Activated naive CD4-positive, alpha-beta T cell treated with anti-CD3 and anti-CD28 coated beads for 36 hours (primary cell): Measurements from ENCODE around the gene DRGX. TPM values are rescaled to one million over a fixed set of nuclear protein-coding genes. Genes with fewer than 3 reads are reported as not detected.

Source experiments
- CTCF ChIA-PET: fragments of 350-600 bp; sonication (Branson Sonifier 250); formaldehyde crosslinking; loops from one replicate; lab custom pipeline; 2021; ENCODE audit warnings: antibody characterized with exemption; lab: Charles Lee
- DNase-seq: peaks from one replicate; pipeline ENCODE4 v3.0.0-alpha.2; 2020
- H3K27ac Mint-ChIP-seq: one replicate; pipeline ENCODE4 v1.8.0; 2021; ENCODE audit warnings: mild to moderate bottlenecking, mixed read lengths
- H3K27me3 Mint-ChIP-seq: one replicate; pipeline ENCODE4 v1.8.0; 2021; ENCODE audit warnings: low read depth, mixed read lengths
- H3K36me3 Mint-ChIP-seq: one replicate; pipeline ENCODE4 v1.8.0; 2021; ENCODE audit warnings: low read depth, mixed read lengths
- H3K4me1 Mint-ChIP-seq: one replicate; pipeline ENCODE4 v1.8.0; 2021; ENCODE audit warnings: low read depth, mixed read lengths
- H3K4me3 Mint-ChIP-seq: one replicate; pipeline ENCODE4 v1.8.0; 2021; ENCODE audit warnings: mild to moderate bottlenecking, moderate library complexity, mixed read lengths
- H3K9me3 Mint-ChIP-seq: one replicate; pipeline ENCODE4 v1.8.0; 2021; ENCODE audit warnings: mixed read lengths
- intact Hi-C: fragments of 100-400 bp; cut with micrococcal nuclease; formaldehyde crosslinking; loops from one replicate; pipeline ENCODE4 v1.15.1; 2023
- total RNA-seq, 2 experiments: library from RNA; stranded (reverse); gene quantifications; one replicate each; pipeline ENCODE4 v1.2.3, GENCODE V29; 2021

The DRGX gene
- total RNA-seq, 2 experiments from 2014 or later = not detected

DNA sequence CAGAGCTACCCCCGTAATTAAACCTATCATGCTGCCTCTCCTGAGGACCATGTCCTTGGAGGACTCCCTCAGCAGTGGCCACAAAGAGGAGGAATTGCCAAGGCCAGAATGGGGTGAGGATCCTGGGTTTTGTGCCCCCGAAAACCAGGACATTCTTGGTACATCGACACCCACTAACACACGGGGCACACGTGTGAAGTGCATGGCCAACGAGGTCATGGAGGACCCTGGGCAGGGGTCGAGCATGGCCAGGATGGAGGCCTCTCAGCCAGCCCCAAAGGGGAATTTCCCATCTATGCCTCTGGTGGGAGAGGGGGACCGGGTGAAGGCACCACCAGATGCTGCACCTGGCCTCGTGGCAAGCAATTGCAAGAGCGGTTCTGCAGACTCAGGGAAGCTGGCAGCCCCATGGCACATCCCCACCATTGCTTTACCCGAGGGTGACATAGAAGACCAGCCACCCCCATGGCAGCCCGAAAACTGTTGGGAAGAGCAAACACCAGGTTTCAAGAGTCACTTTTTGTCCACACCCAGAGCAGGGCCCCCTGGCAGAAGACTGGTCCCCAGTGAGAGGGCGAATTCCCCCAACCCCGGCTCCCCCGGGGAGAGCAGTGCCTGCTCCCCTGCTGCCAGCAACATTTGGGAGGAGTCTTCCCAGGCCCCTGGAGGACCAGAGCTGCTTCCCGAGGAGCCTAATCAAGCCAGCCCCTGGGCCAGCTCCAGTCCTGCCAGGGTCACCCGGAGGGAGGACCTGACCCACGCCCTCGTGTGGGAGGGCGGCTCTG is 70.6 kb downstream of the DRGX start:
- Mint-ChIP-seq H3K4me1 (no peaks in the 10 kb centered on the region), H3K27ac (no peak overlapping the region), H3K9me3 (no peaks in the 10 kb centered on the region), H3K27me3 (no peaks in the 10 kb centered on the region), H3K36me3 (no peaks in the 10 kb centered on the region), H3K4me3 (no peak overlapping the region)
- no peak for DNase-seq
- intact Hi-C loops = no loop called here
- CTCF ChIA-PET = no interaction called here

DNA sequence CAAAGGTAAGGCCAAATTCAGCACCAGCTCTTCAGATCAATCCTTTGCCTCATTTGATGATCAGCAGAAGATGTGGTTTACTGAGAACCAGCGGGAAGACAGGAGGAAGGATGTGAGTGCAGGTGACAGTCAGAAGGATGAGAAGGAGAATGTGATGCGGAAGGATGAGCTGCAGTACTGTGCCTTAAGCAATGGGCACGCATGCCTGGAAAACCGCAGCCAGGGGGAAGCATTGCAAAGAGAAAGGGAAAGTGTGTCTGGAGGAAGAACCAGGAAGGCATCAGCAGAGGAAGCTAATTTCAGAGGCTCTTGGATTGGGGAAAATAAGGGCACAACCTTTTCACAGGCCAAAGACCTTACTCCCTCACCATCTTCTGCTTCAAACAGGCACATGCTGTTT is 71.2 kb downstream of the DRGX start:
- Mint-ChIP-seq H3K27ac (no peak overlapping the region), H3K36me3 (no peaks in the 10 kb centered on the region), H3K27me3 (no peaks in the 10 kb centered on the region), H3K9me3 (no peaks in the 10 kb centered on the region), H3K4me1 (no peaks in the 10 kb centered on the region), H3K4me3 (no peak overlapping the region)
- CTCF ChIA-PET = no interaction called here
- intact Hi-C loops = no loop called here
- DNase-seq = no peak

DNA sequence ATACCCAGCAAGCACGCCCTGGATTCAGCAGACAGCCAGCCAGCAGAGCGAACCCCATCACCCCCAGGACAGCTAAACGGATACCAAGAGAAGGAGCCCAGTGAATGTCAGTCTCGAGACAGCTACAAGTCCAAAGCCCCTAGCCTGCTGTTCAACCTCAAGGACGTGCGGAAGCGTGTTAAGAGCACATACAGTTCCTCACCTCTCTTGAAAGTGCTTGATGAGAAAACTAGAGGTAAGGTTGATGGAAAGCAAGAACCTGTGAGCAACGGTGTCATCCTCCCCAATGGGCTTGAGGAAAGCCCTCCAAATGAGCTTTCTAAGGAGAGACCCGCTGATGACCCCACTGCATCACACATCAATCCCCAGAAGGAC is 72.0 kb downstream of the DRGX start:
- no peaks in the 10 kb centered on the region for H3K9me3 Mint-ChIP-seq
- no peaks in the 10 kb centered on the region for H3K4me1 Mint-ChIP-seq
- no peaks in the 10 kb centered on the region for H3K27me3 Mint-ChIP-seq
- no peaks in the 10 kb centered on the region for H3K36me3 Mint-ChIP-seq
- CTCF ChIA-PET = no interaction called here
- DNase-seq = no peak
- no peak overlapping the region for H3K4me3 Mint-ChIP-seq
- H3K27ac Mint-ChIP-seq = no peak overlapping the region
- intact Hi-C loops = no loop called here

DNA sequence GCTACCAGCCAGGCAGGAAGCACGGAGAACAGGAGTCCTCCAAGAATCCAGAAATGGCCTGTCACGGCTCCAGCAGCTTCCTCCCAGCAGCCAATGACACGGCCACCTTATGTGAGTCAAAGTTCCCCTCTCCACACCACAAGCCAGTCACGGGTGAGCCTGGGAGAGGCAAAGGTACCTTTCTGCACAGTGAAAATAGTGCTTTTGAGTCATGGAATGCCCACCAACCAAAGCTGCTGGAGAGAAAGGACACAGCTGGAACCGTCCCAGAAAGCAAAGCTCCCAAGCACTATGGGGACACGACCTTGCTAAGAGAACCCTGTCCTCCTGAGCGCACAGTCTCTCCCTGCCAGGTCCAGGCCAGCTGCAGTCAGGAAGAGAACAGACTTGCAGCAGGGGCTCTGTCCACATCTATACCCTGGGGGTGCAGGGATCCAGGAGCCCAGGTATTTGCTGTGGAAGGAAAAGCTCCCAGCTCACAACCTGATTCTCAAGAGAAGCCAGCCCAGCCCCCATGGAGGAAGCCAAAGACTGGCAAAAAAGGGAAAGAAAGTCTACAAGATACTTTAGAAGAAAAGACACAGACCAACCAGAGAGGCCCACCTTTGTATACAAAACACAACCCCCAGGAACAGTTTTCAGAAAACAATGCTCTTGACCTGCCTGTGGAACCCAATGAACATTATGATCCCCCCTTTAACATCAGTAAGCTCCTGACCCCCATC is 72.6 kb downstream of the DRGX start:
- intact Hi-C loops = no loop called here
- H3K9me3 Mint-ChIP-seq = no peaks in the 10 kb centered on the region
- no peak overlapping the region for H3K4me3 Mint-ChIP-seq
- H3K36me3 Mint-ChIP-seq = no peaks in the 10 kb centered on the region
- H3K4me1 Mint-ChIP-seq = no peaks in the 10 kb centered on the region
- H3K27ac Mint-ChIP-seq = no peak overlapping the region
- DNase-seq = no peak
- peaks cover under 1% of the 10 kb centered on the region for H3K27me3 Mint-ChIP-seq
- CTCF ChIA-PET = interaction anchor here (0.6 kb wide), 1 partner anchor 12 kb away, joined by 3 read pairs; no protein-coding TSS in a partner anchor

DNA sequence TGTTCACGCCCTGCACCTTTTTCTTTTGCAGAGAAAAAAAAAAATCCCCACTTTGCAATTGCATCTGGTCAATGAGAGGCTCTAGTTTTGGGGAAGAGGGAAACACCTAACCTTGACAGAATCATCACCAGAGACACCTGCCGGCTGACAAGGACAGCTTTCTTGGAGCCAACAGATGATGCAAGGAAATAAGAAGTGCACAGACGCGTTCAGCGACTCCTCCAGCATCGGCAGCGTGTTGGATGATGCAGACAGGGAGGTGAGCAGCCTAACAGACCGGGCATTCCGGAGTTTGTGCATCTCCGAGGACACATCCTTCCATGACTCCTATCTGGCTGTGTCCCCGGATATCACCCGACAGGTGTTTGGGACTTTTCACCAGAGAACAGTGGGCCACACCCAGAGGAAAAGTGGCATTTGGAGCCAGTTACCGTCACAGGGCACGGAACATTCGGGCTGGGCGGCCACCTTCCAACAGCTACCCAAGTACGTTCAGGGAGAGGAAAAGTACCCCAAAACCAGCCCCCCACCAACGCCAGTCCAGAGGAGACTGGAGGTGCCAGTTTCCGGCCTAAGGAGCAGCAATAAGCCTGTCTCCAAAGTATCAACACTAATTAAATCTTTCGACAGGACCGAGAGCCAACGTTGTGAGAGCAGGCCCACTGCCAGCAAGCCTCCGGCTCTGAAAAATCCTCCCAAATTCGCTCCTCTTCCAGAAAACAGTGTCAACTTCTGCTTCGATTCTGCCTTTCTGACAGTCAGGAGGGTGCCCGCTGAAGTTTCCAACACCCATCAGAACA is 73.3 kb downstream of the DRGX start:
- no peaks in the 10 kb centered on the region for H3K4me1 Mint-ChIP-seq
- H3K36me3 Mint-ChIP-seq = no peaks in the 10 kb centered on the region
- peaks cover 2% of the 10 kb centered on the region for H3K27me3 Mint-ChIP-seq
- no peak overlapping the region for H3K4me3 Mint-ChIP-seq
- no peaks in the 10 kb centered on the region for H3K9me3 Mint-ChIP-seq
- intact Hi-C loops = no loop called here
- CTCF ChIA-PET = interaction anchor here (0.6 kb wide), 1 partner anchor 12 kb away, joined by 3 read pairs; no protein-coding TSS in a partner anchor
- H3K27ac Mint-ChIP-seq = no peak overlapping the region
- no peak for DNase-seq

DNA sequence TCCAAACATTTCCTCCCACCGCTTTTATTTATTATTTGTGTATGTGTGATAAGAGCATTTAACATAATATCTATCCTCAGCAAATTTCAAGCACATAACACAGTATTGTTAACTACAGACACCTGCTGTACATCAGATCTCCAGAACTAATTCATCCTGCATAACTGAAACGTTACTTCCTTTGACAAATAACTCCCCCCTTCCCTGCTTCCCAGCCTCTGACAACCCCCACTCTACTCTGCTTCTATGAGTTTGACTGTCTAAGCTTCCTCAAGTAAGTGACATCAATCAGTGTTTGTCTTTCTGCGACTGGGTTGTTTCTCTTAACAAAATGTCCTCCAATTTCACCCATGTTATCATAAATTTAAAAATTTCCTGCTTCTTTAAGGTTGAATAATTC is 74.9 kb downstream of the DRGX start:
- Mint-ChIP-seq H3K36me3 (no peaks in the 10 kb centered on the region), H3K9me3 (no peaks in the 10 kb centered on the region), H3K4me3 (no peak overlapping the region), H3K27me3 (peaks cover 2% of the 10 kb centered on the region), H3K27ac (no peak overlapping the region), H3K4me1 (no peaks in the 10 kb centered on the region)
- intact Hi-C loops = no loop called here
- CTCF ChIA-PET = no interaction called here
- DNase-seq = no peak

DNA sequence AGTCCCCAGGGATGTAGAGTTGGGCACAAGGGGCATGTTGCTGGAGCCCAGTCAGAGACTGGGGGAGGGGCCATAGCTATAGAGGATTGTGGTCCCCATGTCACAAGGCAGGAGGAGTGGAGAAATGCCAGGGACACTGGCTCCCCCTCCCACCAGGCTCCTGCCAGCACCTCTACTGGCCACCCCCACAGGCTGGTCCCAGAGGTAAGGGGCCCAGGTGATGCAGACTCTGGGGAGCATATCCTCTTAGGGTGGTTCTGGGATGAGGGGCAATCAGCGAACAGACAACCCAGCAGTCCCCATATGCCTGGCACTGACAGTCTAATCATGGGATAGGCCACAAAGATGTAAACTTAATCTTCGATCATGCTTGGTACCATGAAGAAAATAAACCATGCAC is 75.7 kb downstream of the DRGX start:
- DNase-seq = no peak
- Mint-ChIP-seq H3K36me3 (no peaks in the 10 kb centered on the region), H3K27me3 (peaks cover 2% of the 10 kb centered on the region), H3K9me3 (no peaks in the 10 kb centered on the region), H3K4me3 (no peak overlapping the region), H3K27ac (no peak overlapping the region), H3K4me1 (no peaks in the 10 kb centered on the region)
- CTCF ChIA-PET = no interaction called here
- intact Hi-C loops = no loop called here

DNA sequence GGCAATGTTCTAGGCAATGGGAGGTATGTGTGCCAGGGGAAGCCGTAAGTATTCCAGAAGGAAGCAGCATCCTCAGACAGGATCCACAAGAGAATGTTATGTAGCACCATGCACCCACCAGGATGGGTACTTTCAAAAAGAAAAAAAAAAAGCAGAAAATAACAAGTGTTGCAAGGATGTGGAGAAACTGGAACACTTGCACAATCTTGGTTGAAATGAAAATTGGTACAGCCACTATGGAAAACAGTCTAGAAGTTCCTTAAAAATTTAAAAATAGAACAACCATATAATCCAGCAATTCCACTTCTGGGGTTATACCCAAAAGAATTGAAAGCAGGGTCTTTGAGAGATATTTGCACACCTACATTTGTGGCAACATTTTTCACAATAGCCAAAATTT is 76.7 kb downstream of the DRGX start:
- intact Hi-C loops = no loop called here
- H3K4me3 Mint-ChIP-seq = no peak overlapping the region
- no peaks in the 10 kb centered on the region for H3K9me3 Mint-ChIP-seq
- no peaks in the 10 kb centered on the region for H3K36me3 Mint-ChIP-seq
- H3K27ac Mint-ChIP-seq = no peak overlapping the region
- no peak for DNase-seq
- CTCF ChIA-PET = no interaction called here
- H3K27me3 Mint-ChIP-seq = peaks cover 2% of the 10 kb centered on the region
- H3K4me1 Mint-ChIP-seq = no peaks in the 10 kb centered on the region

DNA sequence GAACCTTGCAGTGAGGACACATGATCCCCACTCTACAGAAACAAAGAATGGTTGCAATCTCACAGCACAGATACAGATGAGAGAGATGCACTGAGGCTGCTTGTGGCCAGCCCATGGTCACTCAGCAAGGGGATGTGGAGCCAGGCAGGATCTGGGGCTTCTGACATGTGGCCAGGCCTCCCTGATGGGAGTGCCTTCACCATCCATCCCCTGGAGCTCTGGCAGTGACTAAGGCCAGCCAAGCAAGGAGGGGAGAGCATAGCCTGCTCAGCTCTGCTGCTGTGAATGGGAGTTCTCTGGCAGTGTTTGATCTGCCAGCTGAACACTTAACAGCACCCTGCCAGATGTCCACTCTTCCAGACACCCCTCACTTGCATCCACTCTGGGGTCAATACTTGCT is 77.1 kb downstream of the DRGX start:
- intact Hi-C loops = no loop called here
- Mint-ChIP-seq H3K27me3 (peaks cover 2% of the 10 kb centered on the region), H3K36me3 (no peaks in the 10 kb centered on the region), H3K4me3 (no peak overlapping the region), H3K27ac (no peak overlapping the region), H3K4me1 (no peaks in the 10 kb centered on the region), H3K9me3 (no peaks in the 10 kb centered on the region)
- CTCF ChIA-PET = no interaction called here
- no peak for DNase-seq

DNA sequence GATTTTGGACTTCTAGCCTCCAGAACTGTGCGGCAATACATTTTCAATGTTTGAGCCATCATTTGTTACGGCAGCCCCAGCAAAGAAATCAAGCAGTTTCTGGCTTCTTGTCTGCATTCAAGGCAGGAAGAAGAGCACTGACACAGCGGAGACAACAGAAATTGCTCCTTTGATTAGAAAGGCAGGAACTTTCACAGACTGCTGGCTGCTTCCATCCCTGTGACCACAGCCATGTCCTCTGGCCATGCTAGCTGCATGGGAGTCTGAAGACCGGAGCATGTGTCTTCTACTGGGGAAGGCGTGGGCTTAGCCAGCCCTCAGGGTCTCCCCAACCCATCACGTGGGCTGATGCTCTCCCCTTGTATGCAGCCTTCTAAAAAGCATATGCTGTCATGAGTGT is 77.9 kb downstream of the DRGX start:
- peaks cover 2% of the 10 kb centered on the region for H3K27me3 Mint-ChIP-seq
- H3K4me3 Mint-ChIP-seq = no peak overlapping the region
- intact Hi-C loops = no loop called here
- no peaks in the 10 kb centered on the region for H3K36me3 Mint-ChIP-seq
- H3K9me3 Mint-ChIP-seq = no peaks in the 10 kb centered on the region
- no peak overlapping the region for H3K27ac Mint-ChIP-seq
- no peak for DNase-seq
- CTCF ChIA-PET = no interaction called here
- no peaks in the 10 kb centered on the region for H3K4me1 Mint-ChIP-seq

DNA sequence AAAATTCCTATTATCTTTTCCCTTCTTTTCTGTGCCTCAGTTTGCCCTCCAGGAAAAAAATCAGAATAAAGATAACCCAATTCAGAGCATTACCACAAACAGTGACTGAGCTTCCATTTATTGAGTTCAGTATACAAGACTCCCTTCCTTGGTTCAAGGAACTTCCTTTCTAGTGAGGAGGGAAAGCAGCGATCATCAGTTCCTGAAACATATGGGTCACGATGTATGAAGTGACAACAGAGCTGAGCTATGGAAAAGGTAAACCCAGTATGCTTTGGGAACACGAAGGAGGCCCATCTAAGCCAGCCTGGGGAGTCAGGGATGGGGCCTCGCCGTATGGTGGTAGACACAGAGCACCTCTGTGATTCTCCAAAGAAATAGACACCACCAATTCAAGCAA is 81.1 kb downstream of the DRGX start:
- no peak overlapping the region for H3K4me3 Mint-ChIP-seq
- CTCF ChIA-PET = no interaction called here
- no peaks in the 10 kb centered on the region for H3K36me3 Mint-ChIP-seq
- no peak overlapping the region for H3K27ac Mint-ChIP-seq
- no peak for DNase-seq
- peaks cover 3% of the 10 kb centered on the region for H3K27me3 Mint-ChIP-seq
- peaks cover 7% of the 10 kb centered on the region for H3K4me1 Mint-ChIP-seq
- intact Hi-C loops = no loop called here
- no peaks in the 10 kb centered on the region for H3K9me3 Mint-ChIP-seq
